Measurements from ENCODE around the gene AJAP1. TPM values are rescaled to one million over a fixed set of nuclear protein-coding genes. Genes with fewer than 3 reads are reported as not detected.

The AJAP1 gene
- total and polyA plus RNA-seq, 12 donors, result 0.02 to 0.94 (median 0.09) TPM; not detected in 3

DNA sequence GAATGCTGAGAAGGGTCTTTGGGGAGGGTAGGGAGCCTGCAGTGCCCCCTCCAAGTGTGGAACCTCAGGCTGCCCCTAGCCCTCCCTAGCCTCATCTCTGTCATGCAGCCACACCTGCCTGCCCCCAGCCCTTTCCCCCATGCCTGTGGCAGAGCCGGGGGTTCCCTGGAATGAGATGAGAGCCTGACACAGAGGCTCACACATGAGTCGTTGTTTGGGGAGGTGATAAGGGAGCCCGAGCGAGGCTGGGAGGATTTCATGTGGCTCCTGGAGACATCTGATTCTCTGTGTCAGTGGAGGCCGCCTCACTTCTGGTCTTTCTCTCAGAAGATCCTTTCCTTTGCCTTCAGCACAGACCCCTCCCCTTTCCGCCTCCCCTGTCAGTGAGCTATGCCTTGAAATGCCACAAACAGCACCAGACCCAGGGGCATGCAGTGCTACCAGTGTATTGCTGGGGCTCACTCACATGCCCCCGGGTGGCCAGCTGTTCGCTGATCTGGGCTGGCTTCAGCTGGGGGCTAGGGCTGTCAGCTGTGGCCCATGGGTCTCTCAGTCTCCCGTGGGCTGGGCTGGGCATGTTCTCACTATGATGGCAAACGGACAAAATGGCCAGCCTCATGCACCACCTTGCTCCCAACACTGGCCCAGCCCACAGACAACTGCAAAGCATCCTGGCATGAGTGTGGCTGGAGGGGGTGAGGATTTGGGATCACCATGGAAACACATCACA is 102.6 kb downstream of the AJAP1 start:
- no peak overlapping the region for H3K27ac ChIP-seq
- DNase-seq, result no peak
- TF ChIP-seq, protein P1, sequence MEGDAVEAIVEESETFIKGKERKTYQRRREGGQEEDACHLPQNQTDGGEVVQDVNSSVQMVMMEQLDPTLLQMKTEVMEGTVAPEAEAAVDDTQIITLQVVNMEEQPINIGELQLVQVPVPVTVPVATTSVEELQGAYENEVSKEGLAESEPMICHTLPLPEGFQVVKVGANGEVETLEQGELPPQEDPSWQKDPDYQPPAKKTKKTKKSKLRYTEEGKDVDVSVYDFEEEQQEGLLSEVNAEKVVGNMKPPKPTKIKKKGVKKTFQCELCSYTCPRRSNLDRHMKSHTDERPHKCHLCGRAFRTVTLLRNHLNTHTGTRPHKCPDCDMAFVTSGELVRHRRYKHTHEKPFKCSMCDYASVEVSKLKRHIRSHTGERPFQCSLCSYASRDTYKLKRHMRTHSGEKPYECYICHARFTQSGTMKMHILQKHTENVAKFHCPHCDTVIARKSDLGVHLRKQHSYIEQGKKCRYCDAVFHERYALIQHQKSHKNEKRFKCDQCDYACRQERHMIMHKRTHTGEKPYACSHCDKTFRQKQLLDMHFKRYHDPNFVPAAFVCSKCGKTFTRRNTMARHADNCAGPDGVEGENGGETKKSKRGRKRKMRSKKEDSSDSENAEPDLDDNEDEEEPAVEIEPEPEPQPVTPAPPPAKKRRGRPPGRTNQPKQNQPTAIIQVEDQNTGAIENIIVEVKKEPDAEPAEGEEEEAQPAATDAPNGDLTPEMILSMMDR (IDR thresholded peaks at IDR 0.05), result no peak
- no peaks in the 10 kb centered on the region for H3K4me1 ChIP-seq
- H3K36me3 ChIP-seq, result no peaks in the 10 kb centered on the region
- WGBS, 2 donors, result 47 to 51% methylated on average over 10 of the region's 10 CpGs
- peaks cover 0 to 37% (median 7%) of the 10 kb centered on the region in 7 donors for H3K27me3 ChIP-seq
- H3K9me3 ChIP-seq, result peaks cover 0 to 27% (median 3%) of the 10 kb centered on the region in 11 donors
- intact Hi-C loops (cut with DNase I), result no loop called here
- H3K4me3 ChIP-seq, result no peak overlapping the region
- ATAC-seq, result no peak

DNA sequence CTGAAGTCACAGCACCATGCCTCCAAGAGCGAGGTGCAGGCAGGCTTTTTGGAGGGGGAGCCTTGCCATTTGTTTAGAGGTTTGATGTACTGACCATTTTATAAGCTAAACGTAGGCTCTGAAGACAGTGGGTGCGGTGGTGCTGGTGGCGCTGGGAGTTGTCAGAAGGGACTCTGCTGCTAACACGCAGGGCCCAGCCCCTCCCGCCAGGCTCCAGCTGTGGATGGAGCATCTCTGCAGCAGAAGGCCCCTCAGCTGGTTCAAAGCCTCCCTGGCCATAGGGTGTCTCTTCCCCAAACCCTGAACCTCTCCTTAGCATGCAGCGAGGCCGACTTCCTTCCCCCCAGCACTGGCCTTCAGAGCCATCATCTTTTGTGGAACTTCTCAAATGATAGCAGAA is 105.3 kb downstream of the AJAP1 start:
- no peak overlapping the region for H3K27ac ChIP-seq
- H3K4me1 ChIP-seq, result no peaks in the 10 kb centered on the region
- TF ChIP-seq, protein P1 (IDR thresholded peaks at IDR 0.05), result no peak
- intact Hi-C loops (cut with DNase I), result no loop called here
- H3K36me3 ChIP-seq, result no peaks in the 10 kb centered on the region
- 77 to 83% methylated on average over 8 of the region's 8 CpGs for WGBS, 2 donors
- H3K27me3 ChIP-seq, result peaks cover 0 to 33% (median 7%) of the 10 kb centered on the region in 7 donors
- peaks cover 0 to 11% (median 0%) of the 10 kb centered on the region in 11 donors for H3K9me3 ChIP-seq
- no peak overlapping the region for H3K4me3 ChIP-seq
- no peak for DNase-seq
- ATAC-seq, result no peak

DNA sequence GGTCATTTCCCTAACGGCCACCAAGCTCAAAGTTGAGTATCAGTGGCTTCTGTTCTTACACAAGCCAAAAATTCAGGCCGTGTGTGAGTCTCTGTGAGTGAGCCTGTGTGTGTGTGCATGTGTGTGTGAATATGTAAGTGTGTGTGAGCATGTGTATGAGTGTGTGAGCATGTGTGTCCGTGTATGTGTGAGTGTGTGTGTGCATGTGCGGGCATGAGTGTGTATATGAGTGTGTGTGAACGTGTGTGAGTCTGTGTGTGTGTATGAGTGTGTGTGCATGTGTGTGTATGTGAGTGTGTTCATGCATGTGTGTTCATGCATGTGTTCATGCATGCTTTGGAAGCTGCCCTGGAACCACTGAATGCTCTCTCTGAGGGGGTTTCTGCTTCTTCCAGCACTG is 105.7 kb downstream of the AJAP1 start:
- no peak for ATAC-seq
- intact Hi-C loops (cut with DNase I), result no loop called here

DNA sequence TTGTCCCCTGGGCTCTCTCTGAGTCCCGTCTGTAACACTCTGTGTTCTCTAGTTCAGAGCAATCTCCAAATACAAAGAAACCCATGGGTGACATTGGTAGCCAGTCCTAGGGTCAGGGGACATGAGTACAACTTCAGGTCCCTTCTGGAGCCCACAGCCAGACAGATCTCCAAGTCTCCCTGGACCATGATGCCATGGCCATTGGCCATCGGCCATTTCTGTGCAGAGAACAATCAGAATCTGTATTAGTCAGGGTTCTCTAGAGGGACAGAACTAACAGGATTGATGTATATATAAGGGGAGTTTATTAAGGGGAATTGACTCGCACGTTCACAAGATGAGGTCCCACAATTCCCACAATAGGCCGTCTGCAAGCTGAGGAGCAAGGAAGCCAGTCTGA is 106.9 kb downstream of the AJAP1 start:
- Histone ChIP-seq H3K27ac (no peak overlapping the region), H3K36me3 (no peaks in the 10 kb centered on the region), H3K9me3 (peaks cover 0 to 9% (median 0%) of the 10 kb centered on the region in 11 donors), H3K4me3 (no peak overlapping the region), H3K27me3 (peaks cover 0 to 29% (median 7%) of the 10 kb centered on the region in 7 donors), H3K4me1 (no peaks in the 10 kb centered on the region)
- ATAC-seq, result no peak
- no peak for DNase-seq
- intact Hi-C loops (cut with DNase I), result no loop called here
- TF ChIP-seq, protein P1 (IDR thresholded peaks at IDR 0.05), result no peak
- 83 to 84% methylated on average over 5 of the region's 5 CpGs for WGBS, 2 donors

More for the DNA sequence above, 105.7 kb downstream of the AJAP1 start:
- no peaks in the 10 kb centered on the region for H3K36me3 ChIP-seq
- WGBS, 2 donors, result 72 to 80% methylated on average over 5 of the region's 5 CpGs
- H3K27me3 ChIP-seq, result peaks cover 0 to 33% (median 7%) of the 10 kb centered on the region in 7 donors
- H3K4me3 ChIP-seq, result no peak overlapping the region
- TF ChIP-seq, protein P1 (IDR thresholded peaks at IDR 0.05), result no peak
- H3K4me1 ChIP-seq, result no peaks in the 10 kb centered on the region
- DNase-seq, result no peak
- no peak overlapping the region for H3K27ac ChIP-seq
- H3K9me3 ChIP-seq, result peaks cover 0 to 9% (median 0%) of the 10 kb centered on the region in 11 donors

All from heart right ventricle (tissue), 16 donors.